K562 (cell line): ENCODE data around the gene IRAG1. TPM values are rescaled to one million over a fixed set of nuclear protein-coding genes. Genes with fewer than 3 reads are reported as not detected.

Experiments used
- ATAC-seq: fragments of 200-7000 bp; cut with Tn5 transposase; 3 replicates; pipeline ENCODE4 v1.9.1; 2020; ENCODE audit warnings: moderate library complexity
- BruUV-seq: library from RNA; stranded (reverse); fragments of 400-500 nt; replicated peaks from 2 replicates; lab custom pipeline; 2021; lab: Mats Ljungman, UMichigan
- CTCF ChIA-PET: fragments of 300-600 bp; formaldehyde crosslinking; extraction: SDS; loops from one replicate; lab custom pipeline; 2021; ENCODE audit warnings: low intra/inter-chr PET ratio; lab: Yijun Ruan, JAX
- POLR2A ChIA-PET: fragments of 300-600, 350-650 bp; sonication (Branson Sonifier 250); formaldehyde crosslinking; extraction: SDS; loops from one replicate; lab custom pipeline; 2021; ENCODE audit warnings: antibody characterized with exemption, inconsistent platforms; lab: Yijun Ruan, JAX
- DNase-seq, 4 experiments: peaks; one replicate each; pipeline versions ENCODE4 v3.0.0 to v3.0.0-alpha.2; 2011 to 2018; ENCODE audit warnings: low spot score in 3 of 4, mixed read lengths in 3 of 4; ENCODE audit errors: extremely low read depth in 1 of 4
- FAIRE-seq: peaks from 2 replicates; lab custom pipeline; 2011; peaks lifted over from hg19 to GRCh38; lab: Jason Lieb, UNC
- H2AFZ ChIP-seq: 2 replicates; pipeline ENCODE4 v1.6.0; 2011; ENCODE audit warnings: low read depth, low read length, control low read depth, inconsistent platforms
- H3K27ac ChIP-seq: fragments of 200-600 bp; 3 replicates; pipeline ENCODE4 v1.8.0; 2011; ENCODE audit warnings: low read depth, mild to moderate bottlenecking, control low read depth, inconsistent platforms, low read length, moderate library complexity, mixed read lengths; ENCODE audit errors: extremely low read depth
- H3K27me3 ChIP-seq, 2 experiments: fragments of 300-600 bp in 1 of 2; 2 replicates in 1 of 2; 3 replicates in 1 of 2; pipeline versions ENCODE4 v1.6.0 to v1.8.0; 2011; ENCODE audit warnings: inconsistent platforms in 2 of 2, low read length in 2 of 2, mild to moderate bottlenecking in 1 of 2, mixed read lengths in 1 of 2, moderate library complexity in 1 of 2; ENCODE audit not compliant: control insufficient read depth in 2 of 2, insufficient read depth in 2 of 2
- H3K36me3 ChIP-seq: fragments of 300-600 bp; 3 replicates; pipeline ENCODE4 v1.8.0; 2011; ENCODE audit warnings: mild to moderate bottlenecking, low read length, inconsistent platforms; ENCODE audit not compliant: control insufficient read depth, insufficient read depth
- H3K4me1 ChIP-seq, 2 experiments: fragments of 200-600 bp in 1 of 2; replicated peaks in 1 of 2; 2 replicates in 1 of 2; 3 replicates in 1 of 2; pipeline versions ENCODE4 v1.5.1 to v1.8.0; 2011; ENCODE audit warnings: inconsistent platforms in 2 of 2, low read length in 2 of 2, mild to moderate bottlenecking in 1 of 2, mixed read lengths in 1 of 2, moderate library complexity in 1 of 2; ENCODE audit not compliant: control insufficient read depth in 2 of 2, insufficient read depth in 2 of 2
- H3K4me2 ChIP-seq: 2 replicates; pipeline ENCODE4 v1.6.1; 2011; ENCODE audit warnings: low read length, control low read depth, inconsistent platforms, mixed read lengths; ENCODE audit not compliant: insufficient read depth
- H3K4me3 ChIP-seq: fragments of 200-600 bp; sonication (generic), shearing (Covaris generic); 2 replicates; pipeline ENCODE4 v1.5.1; 2016; ENCODE audit warnings: control low read depth, inconsistent platforms
- H3K79me2 ChIP-seq: fragments of 200-600 bp; 3 replicates; pipeline ENCODE4 v1.8.0; 2011; ENCODE audit warnings: low read length, inconsistent platforms; ENCODE audit not compliant: control insufficient read depth, insufficient read depth
- H3K9ac ChIP-seq, 2 experiments: 2 replicates each; pipeline versions ENCODE4 v1.6.0 to v1.6.1; 2011; ENCODE audit warnings: low read depth in 2 of 2, low read length in 2 of 2, control low read depth in 1 of 2, inconsistent platforms in 1 of 2, mild to moderate bottlenecking in 1 of 2, mixed read lengths in 1 of 2; ENCODE audit not compliant: insufficient read depth in 1 of 2
- H3K9me1 ChIP-seq: one replicate; pipeline ENCODE4 v1.6.0; 2011; ENCODE audit warnings: inconsistent platforms, mild to moderate bottlenecking, low read length, moderate library complexity; ENCODE audit not compliant: control insufficient read depth, insufficient read depth
- H3K9me3 ChIP-seq: replicated peaks from 2 replicates; pipeline ENCODE4 v1.5.1; 2011; ENCODE audit warnings: low read depth, low read length, inconsistent platforms; ENCODE audit not compliant: control insufficient read depth, insufficient read depth
- H4K20me1 ChIP-seq: replicated peaks from 2 replicates; pipeline ENCODE4 v1.6.1; 2011; ENCODE audit warnings: low read length, inconsistent platforms, mixed read lengths; ENCODE audit not compliant: control insufficient read depth, insufficient read depth
- BHLHE40 ChIP-seq: IDR thresholded peaks from 2 replicates; pipeline ENCODE4 v1.6.1; 2011; ENCODE audit warnings: low read length, improper control_type of control experiment
- EHMT2 ChIP-seq: fragments of 450-650 bp; IDR thresholded peaks from 2 replicates; pipeline ENCODE4 v1.6.1; 2018; ENCODE audit warnings: antibody characterized with exemption
- ELF1 ChIP-seq: fragments of 200-800 bp; sonication (Bioruptor generic); IDR thresholded peaks from 2 replicates; pipeline ENCODE4 v1.6.1; 2016; ENCODE audit warnings: missing genetic modification characterization, missing compliant biosample characterization
- NFE2 ChIP-seq: IDR thresholded peaks from 2 replicates; pipeline ENCODE4 v1.6.1; 2014; ENCODE audit warnings: antibody characterized with exemption, low read depth
- NR2C1 ChIP-seq, 2 experiments: fragments of 450-650 bp; IDR thresholded peaks; 2 replicates each; pipeline ENCODE4 v1.6.1; 2017; ENCODE audit warnings: mild to moderate bottlenecking in 2 of 2, antibody characterized with exemption in 1 of 2, inconsistent platforms in 1 of 2, missing compliant biosample characterization in 1 of 2, missing genetic modification characterization in 1 of 2
- PHB ChIP-seq: fragments of 250-450 bp; sonication (Bioruptor Pico); IDR thresholded peaks from 2 replicates; pipeline ENCODE4 v1.5.0; 2021
- RAD51 ChIP-seq: fragments of 450-650 bp; IDR thresholded peaks from 2 replicates; pipeline ENCODE4 v1.7.1; 2016; ENCODE audit warnings: low read depth, mild to moderate bottlenecking, borderline replicate concordance
- SPI1 ChIP-seq: IDR thresholded peaks from 2 replicates; pipeline ENCODE4 v1.6.1; 2011; ENCODE audit warnings: low read depth, low read length, control low read depth, borderline replicate concordance
- TOE1 ChIP-seq, 2 experiments: fragments of 450-650 bp in 1 of 2; sonication (generic) in 1 of 2; formaldehyde crosslinking in 1 of 2; IDR thresholded peaks; 2 replicates each; pipeline versions ENCODE4 v1.7.1 to v1.8.0; 2016 to 2022; ENCODE audit warnings: borderline replicate concordance in 2 of 2, mild to moderate bottlenecking in 2 of 2, antibody characterized with exemption in 1 of 2, inconsistent platforms in 1 of 2, low read depth in 1 of 2, missing genetic modification reagents in 1 of 2, moderate library complexity in 1 of 2
- ZFP36 ChIP-seq: fragments of 150-350 bp; IDR thresholded peaks from 2 replicates; pipeline ENCODE4 v1.6.1; 2018; ENCODE audit warnings: low read length, low read depth; ENCODE audit not compliant: partially characterized antibody
- ZNF175 ChIP-seq: fragments of 200-800 bp; sonication (Bioruptor generic); IDR thresholded peaks from 2 replicates; pipeline ENCODE4 v1.6.1; 2016; ENCODE audit warnings: low read depth, mild to moderate bottlenecking, missing genetic modification characterization, missing compliant biosample characterization
- WGBS: fragments of 100-300 bp; shearing (Covaris generic); methylation state at CpG from one replicate; pipeline ENCODE4 v1.1.6; 2016; ENCODE audit warnings: low coverage, mixed read lengths; ENCODE audit not compliant: insufficient coverage; ENCODE audit errors: missing lambda C conversion rate; 5-methylcytosine and 5-hydroxymethylcytosine counted together
- in situ Hi-C: fragments of 300-500 bp; cut with MboI; formaldehyde crosslinking; loops from 4 replicates; pipeline ENCODE4 v1.15.0; 2018; ENCODE audit warnings: inconsistent platforms, mixed read lengths
- intact Hi-C: fragments of 100-400 bp; cut with micrococcal nuclease; formaldehyde crosslinking; loops from 2 replicates; pipeline ENCODE4 v1.14.2; 2022
- polyA plus RNA-seq, 8 experiments: library from polyadenylated mRNA; depleted of rRNA in 4 of 8; stranded (reverse) in 5 of 8; unstranded in 3 of 8; fragments of >200 nt; fragmentation: Nextera tagmentation in 2 of 8; fragmentation: Illumina TruSeq in 1 of 8; extraction: Ambion mirVana in 2 of 8; extraction: Trizol in 1 of 8; gene quantifications; 2 replicates each; pipeline versions ENCODE4 v1.2.1 to v1.2.3, GENCODE V29; 2011 to 2014; ENCODE audit warnings: inconsistent platforms in 1 of 8, missing spikeins in 1 of 8
- total RNA-seq, 7 experiments: library from RNA; depleted of rRNA in 6 of 7; stranded (reverse); fragments of >200 nt in 6 of 7; fragmentation: Illumina TruSeq in 2 of 7; extraction: Trizol in 2 of 7; gene quantifications; 2 replicates each; pipeline versions ENCODE4 v1.2.1 to v1.2.3, GENCODE V29; 2011 to 2021; ENCODE audit warnings: low replicate concordance in 1 of 7
- TF ChIP-seq, protein P1 (sequence below): sonication (generic); formaldehyde crosslinking; IDR thresholded peaks from 2 replicates; pipeline ENCODE4 v1.9.0; 2022; ENCODE audit warnings: mild to moderate bottlenecking, missing genetic modification reagents
- TF ChIP-seq, protein P2 (sequence below): fragments of 450-650 bp; formaldehyde crosslinking; IDR thresholded peaks from 2 replicates; pipeline ENCODE4 v1.4.0; 2020; ENCODE audit warnings: mild to moderate bottlenecking, mixed read lengths
- TF ChIP-seq, protein P3 (sequence below): sonication (generic); formaldehyde crosslinking; IDR thresholded peaks from 2 replicates; pipeline ENCODE4 v1.5.0; 2020; ENCODE audit warnings: missing genetic modification reagents

IRAG1 gene
- total and polyA plus RNA-seq, 9 of the 15 experiments (the other 6 are each of a cell fraction or from before 2014, with no cell fraction given), result 0.01 to 0.22 (median 0.09) TPM; not detected in 1

DNA sequence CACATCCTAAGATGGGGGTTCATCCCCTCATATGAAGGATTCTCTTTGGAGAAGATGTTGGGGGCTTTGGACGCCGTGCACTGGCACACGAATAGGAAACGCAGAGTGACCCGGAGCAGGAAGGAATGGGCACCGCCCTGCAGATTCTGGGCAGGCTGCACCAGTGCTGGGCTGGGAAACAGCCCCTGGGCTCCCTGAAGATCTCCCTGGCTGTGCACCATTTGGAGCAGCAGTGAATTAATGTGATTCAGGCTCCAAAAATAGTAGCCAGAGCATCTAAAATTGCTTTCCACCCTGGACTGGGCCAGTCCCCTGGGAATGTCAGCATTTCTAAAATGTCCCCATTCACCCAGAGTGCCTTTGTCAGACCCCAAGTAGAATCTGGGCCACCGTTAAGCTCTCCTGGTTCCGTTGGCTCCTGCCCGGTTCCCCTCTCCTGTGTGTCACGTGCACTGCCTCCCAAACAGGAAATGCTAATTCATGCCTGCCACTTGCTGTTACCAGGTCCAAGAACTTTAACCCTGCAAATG, 18.6 kb downstream of the IRAG1 start:
- H2AFZ ChIP-seq, result peak overlapping the region; percentile 81
- FAIRE-seq, result no peak
- H3K9me1 ChIP-seq, result no peaks in the 10 kb centered on the region
- H3K4me1 ChIP-seq, result peaks cover 0 to 6% of the 10 kb centered on the region in 2 experiments; a peak in 3 of 5 replicates
- no TSS peak for BruUV-seq
- TF ChIP-seq RAD51 (peak; percentile 64; the same call in 1 of the 2 replicates), ZNF175 (CRISPR knock-in tag) (0 out of 2 replicates have a peak, but pooled peaks have one; percentile 9), SPI1 (peak; percentile 7; the same call in 1 of the 2 replicates), NR2C1 (IDR thresholded peaks at IDR 0.05) (no peak), NR2C1 (tag; IDR thresholded peaks at IDR 0.05) (no peak), TOE1 (IDR thresholded peaks at IDR 0.05; ENCODE audit: borderline replicate concordance) (0 out of 2 replicates have a peak, but pooled peaks have one; percentile 37), TOE1 (CRISPR knock-in tag; IDR thresholded peaks at IDR 0.05; ENCODE audit: borderline replicate concordance, low read depth) (no peak), EHMT2 (no peak), PHB (CRISPR knock-in tag) (no peak), NFE2 (peak; percentile 57; the same call in 1 of the 2 replicates), ELF1 (tag) (0 out of 2 replicates have a peak, but pooled peaks have one; percentile 20), ZFP36 (peak; percentile 32), BHLHE40 (peak; percentile 89)
- TF ChIP-seq, protein P1, sequence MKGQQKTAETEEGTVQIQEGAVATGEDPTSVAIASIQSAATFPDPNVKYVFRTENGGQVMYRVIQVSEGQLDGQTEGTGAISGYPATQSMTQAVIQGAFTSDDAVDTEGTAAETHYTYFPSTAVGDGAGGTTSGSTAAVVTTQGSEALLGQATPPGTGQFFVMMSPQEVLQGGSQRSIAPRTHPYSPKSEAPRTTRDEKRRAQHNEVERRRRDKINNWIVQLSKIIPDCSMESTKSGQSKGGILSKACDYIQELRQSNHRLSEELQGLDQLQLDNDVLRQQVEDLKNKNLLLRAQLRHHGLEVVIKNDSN (CRISPR knock-in tag), result peak; percentile 61
- TF ChIP-seq, protein P2, sequence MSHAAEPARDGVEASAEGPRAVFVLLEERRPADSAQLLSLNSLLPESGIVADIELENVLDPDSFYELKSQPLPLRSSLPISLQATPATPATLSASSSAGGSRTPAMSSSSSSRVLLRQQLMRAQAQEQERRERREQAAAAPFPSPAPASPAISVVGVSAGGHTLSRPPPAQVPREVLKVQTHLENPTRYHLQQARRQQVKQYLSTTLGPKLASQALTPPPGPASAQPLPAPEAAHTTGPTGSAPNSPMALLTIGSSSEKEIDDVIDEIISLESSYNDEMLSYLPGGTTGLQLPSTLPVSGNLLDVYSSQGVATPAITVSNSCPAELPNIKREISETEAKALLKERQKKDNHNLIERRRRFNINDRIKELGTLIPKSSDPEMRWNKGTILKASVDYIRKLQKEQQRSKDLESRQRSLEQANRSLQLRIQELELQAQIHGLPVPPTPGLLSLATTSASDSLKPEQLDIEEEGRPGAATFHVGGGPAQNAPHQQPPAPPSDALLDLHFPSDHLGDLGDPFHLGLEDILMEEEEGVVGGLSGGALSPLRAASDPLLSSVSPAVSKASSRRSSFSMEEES, result peak; percentile 72
- TF ChIP-seq, protein P3, sequence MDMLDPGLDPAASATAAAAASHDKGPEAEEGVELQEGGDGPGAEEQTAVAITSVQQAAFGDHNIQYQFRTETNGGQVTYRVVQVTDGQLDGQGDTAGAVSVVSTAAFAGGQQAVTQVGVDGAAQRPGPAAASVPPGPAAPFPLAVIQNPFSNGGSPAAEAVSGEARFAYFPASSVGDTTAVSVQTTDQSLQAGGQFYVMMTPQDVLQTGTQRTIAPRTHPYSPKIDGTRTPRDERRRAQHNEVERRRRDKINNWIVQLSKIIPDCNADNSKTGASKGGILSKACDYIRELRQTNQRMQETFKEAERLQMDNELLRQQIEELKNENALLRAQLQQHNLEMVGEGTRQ (CRISPR knock-in tag), result peak; percentile 75
- ChIA-PET CTCF (no interaction called here), POLR2A (interaction anchor here (0.7 to 1.3 kb wide), 2 partner anchors 17 to 320 kb away, joined by 3 to 4 read pairs; no protein-coding TSS in a partner anchor)
- no peak overlapping the region; a peak in 1 of 4 replicates for H3K9ac ChIP-seq
- in situ Hi-C loops, result no loop called here
- intact Hi-C loops, result no loop called here
- H3K79me2 ChIP-seq, result no peaks in the 10 kb centered on the region
- no peaks in the 10 kb centered on the region for H4K20me1 ChIP-seq
- H3K4me3 ChIP-seq, result no peak overlapping the region
- no peaks in the 10 kb centered on the region for H3K9me3 ChIP-seq
- ATAC-seq, result peak; percentile 64
- WGBS, result 45% methylated on average over 10 of the region's 10 CpGs
- no peaks in the 10 kb centered on the region for H3K36me3 ChIP-seq
- H3K4me2 ChIP-seq, result no peak overlapping the region
- no peak overlapping the region for H3K27ac ChIP-seq
- H3K27me3 ChIP-seq, result no peaks in the 10 kb centered on the region; a peak in 2 of 5 replicates
- no peak for DNase-seq
